CD14-positive monocyte (primary cell): ENCODE data around the gene WDR81. TPM values are rescaled to one million over a fixed set of nuclear protein-coding genes. Genes with fewer than 3 reads are reported as not detected.

Experiments
- DNase-seq, 3 donors: peaks; one replicate each; pipeline ENCODE4 v3.0.0-alpha.2; 2011 to 2022
- H2AFZ ChIP-seq: 2 replicates; pipeline ENCODE4 v1.6.0; 2012; ENCODE audit warnings: mild to moderate bottlenecking, low read depth, low read length, inconsistent platforms; ENCODE audit not compliant: insufficient read depth, poor library complexity, severe bottlenecking
- H3K27ac ChIP-seq, 2 donors: 1 replicate in 1 of 2; 2 replicates in 1 of 2; pipeline ENCODE4 v1.5.1; 2012 to 2013; ENCODE audit warnings: low read length in 2 of 2, control low read depth in 1 of 2, inconsistent platforms in 1 of 2, low read depth in 1 of 2, mild to moderate bottlenecking in 1 of 2
- H3K27me3 ChIP-seq, 2 donors: one replicate each; pipeline versions ENCODE4 v1.6.0 to v1.6.1; 2011 to 2013; ENCODE audit warnings: low read length in 2 of 2; ENCODE audit not compliant: control insufficient read depth in 2 of 2, insufficient read depth in 2 of 2
- H3K36me3 ChIP-seq, 2 donors: replicated peaks in 1 of 2; 1 replicate in 1 of 2; 2 replicates in 1 of 2; pipeline versions ENCODE4 v1.5.1 to v1.6.1; 2012 to 2013; ENCODE audit warnings: low read length in 2 of 2, control low read depth in 1 of 2, inconsistent platforms in 1 of 2, mild to moderate bottlenecking in 1 of 2; ENCODE audit not compliant: insufficient read depth in 2 of 2, control insufficient read depth in 1 of 2
- H3K4me1 ChIP-seq, 2 donors: 1 replicate in 1 of 2; 2 replicates in 1 of 2; pipeline versions ENCODE4 v1.5.1 to v1.6.1; 2012 to 2013; ENCODE audit warnings: low read length in 2 of 2, control low read depth in 1 of 2, inconsistent platforms in 1 of 2, mild to moderate bottlenecking in 1 of 2, moderate library complexity in 1 of 2; ENCODE audit not compliant: insufficient read depth in 2 of 2, control insufficient read depth in 1 of 2
- H3K4me2 ChIP-seq: replicated peaks from 2 replicates; pipeline ENCODE3; 2012; ENCODE audit warnings: low read length, moderate library complexity, mild to moderate bottlenecking; ENCODE audit not compliant: poor library complexity, severe bottlenecking; ENCODE audit errors: extremely low read depth
- H3K4me3 ChIP-seq, 3 experiments: fragments of 200-600 bp in 1 of 3; sonication (generic) in 1 of 3; replicated peaks in 1 of 3; 1 replicate in 2 of 3; 2 replicates in 1 of 3; pipeline ENCODE4 v1.5.1; 2011 to 2013; ENCODE audit warnings: low read length in 3 of 3, mild to moderate bottlenecking in 3 of 3, control low read depth in 2 of 3, low read depth in 2 of 3, inconsistent platforms in 1 of 3, moderate library complexity in 1 of 3
- H3K79me2 ChIP-seq: 2 replicates; pipeline ENCODE4 v1.6.0; 2012; ENCODE audit warnings: mild to moderate bottlenecking, control low read depth, inconsistent platforms, low read length, moderate library complexity; ENCODE audit not compliant: insufficient read depth
- H3K9ac ChIP-seq: 2 replicates; pipeline ENCODE4 v1.6.0; 2017; ENCODE audit warnings: low read length, mild to moderate bottlenecking; ENCODE audit not compliant: insufficient read depth, poor library complexity, severe bottlenecking
- H3K9me3 ChIP-seq, 2 donors: replicated peaks in 1 of 2; 1 replicate in 1 of 2; 2 replicates in 1 of 2; pipeline versions ENCODE4 v1.5.1 to v1.6.1; 2012 to 2013; ENCODE audit warnings: low read length in 2 of 2, control low read depth in 1 of 2; ENCODE audit not compliant: control insufficient read depth in 1 of 2, insufficient read depth in 1 of 2
- H4K20me1 ChIP-seq: 2 replicates; pipeline ENCODE4 v1.6.0; 2012; ENCODE audit warnings: mild to moderate bottlenecking, low read length, control low read depth, moderate library complexity; ENCODE audit not compliant: insufficient read depth
- H3K27ac Mint-ChIP-seq, 7 donors: one replicate each; pipeline ENCODE4 v1.8.0; 2020; ENCODE audit warnings: mild to moderate bottlenecking in 7 of 7, mixed read lengths in 7 of 7, moderate library complexity in 6 of 7, inconsistent platforms in 2 of 7
- H3K27me3 Mint-ChIP-seq, 3 donors: one replicate each; pipeline ENCODE4 v1.8.0; 2021 to 2022; ENCODE audit warnings: low read depth in 3 of 3, mild to moderate bottlenecking in 3 of 3, mixed read lengths in 3 of 3, moderate library complexity in 3 of 3, inconsistent platforms in 1 of 3
- H3K36me3 Mint-ChIP-seq, 2 donors: one replicate each; pipeline ENCODE4 v1.8.0; 2020; ENCODE audit warnings: mixed read lengths in 2 of 2, inconsistent platforms in 1 of 2, mild to moderate bottlenecking in 1 of 2
- H3K4me1 Mint-ChIP-seq: one replicate; pipeline ENCODE4 v1.8.0; 2020; ENCODE audit warnings: mild to moderate bottlenecking, mixed read lengths
- H3K4me3 Mint-ChIP-seq, 2 donors: one replicate each; pipeline ENCODE4 v1.8.0; 2020; ENCODE audit warnings: mild to moderate bottlenecking in 2 of 2, mixed read lengths in 2 of 2, moderate library complexity in 1 of 2
- H3K9me3 Mint-ChIP-seq, 7 donors: one replicate each; pipeline ENCODE4 v1.8.0; 2020 to 2022; ENCODE audit warnings: mixed read lengths in 7 of 7, mild to moderate bottlenecking in 6 of 7, moderate library complexity in 6 of 7, inconsistent platforms in 2 of 7
- CTCF ChIP-seq: fragments of 200-600 bp; IDR thresholded peaks from one replicate; pipeline ENCODE4 v1.8.0; 2022; ENCODE audit warnings: antibody characterized with exemption, mild to moderate bottlenecking
- WGBS: methylation state at CpG from one replicate; pipeline ENCODE4 v1.1.5; 2013; ENCODE audit warnings: missing lambda C conversion rate; ENCODE audit not compliant: insufficient coverage; 5-methylcytosine and 5-hydroxymethylcytosine counted together
- intact Hi-C, 2 donors: fragments of 100-400 bp; cut with micrococcal nuclease; formaldehyde crosslinking; loops; one replicate each; pipeline versions ENCODE4 v1.15.0 to v1.15.1; 2023
- polyA plus RNA-seq, 3 donors: library from polyadenylated mRNA; depleted of rRNA in 1 of 3; unstranded in 2 of 3; stranded (reverse) in 1 of 3; fragments of 300-500 nt in 2 of 3; fragments of >200 nt in 1 of 3; fragmentation: Illumina TruSeq in 2 of 3; gene quantifications; 1 replicate in 2 of 3; 2 replicates in 1 of 3; pipeline ENCODE4 v1.2.3, GENCODE V29; 2012 to 2021

WDR81 gene
- polyA plus RNA-seq, 3 donors = 6.2 to 45.4 (median 8.8) TPM

- Histone ChIP-seq H3K4me1 (peaks cover 33 to 38% of the 10 kb centered on the region in 2 donors), H3K79me2 (peaks cover 34% of the 10 kb centered on the region), H3K27ac (no peak overlapping the region), H2AFZ (no peak overlapping the region), H3K9me3 (no peaks in the 10 kb centered on the region), H3K9ac (peak overlapping the region; percentile 64), H3K27me3 (peaks cover 0 to 29% of the 10 kb centered on the region in 2 donors), H4K20me1 (peaks cover 59% of the 10 kb centered on the region), H3K4me3 (peak overlapping the region in 2 of 3 experiments; percentile 31 to 73), H3K36me3 (peaks cover 19 to 26% of the 10 kb centered on the region in 2 donors), H3K4me2 (peak overlapping the region; percentile 94)
- no peak for DNase-seq
- Mint-ChIP-seq H3K27me3 (peaks cover 29 to 69% (median 38%) of the 10 kb centered on the region in 3 donors), H3K27ac (peak overlapping the region in 1 of 7 donors; percentile 63), H3K4me1 (peaks cover 37% of the 10 kb centered on the region), H3K4me3 (peak overlapping the region; percentile 69 to 89), H3K9me3 (peaks cover 0 to 5% (median 1%) of the 10 kb centered on the region in 7 donors), H3K36me3 (peaks cover 39 to 41% of the 10 kb centered on the region in 2 donors)
- intact Hi-C loops = loop anchor here in 1 of 2 donors (10.0 kb wide), 2 partner anchors 66 to 324 kb away; partner anchors contain the start of genes DPH1, RILP and SCARF1
- TF ChIP-seq CTCF = no peak
- 10% methylated on average over 9 of the region's 14 CpGs for WGBS
Observed at GRCh38 chr17:1710807-1711553, 13.5 kb upstream of the WDR81 start.

- Mint-ChIP-seq H3K4me3 (peak overlapping the region in 1 of 2 donors; percentile 48), H3K27ac (no peak overlapping the region), H3K4me1 (peaks cover 37% of the 10 kb centered on the region), H3K36me3 (peaks cover 39 to 41% of the 10 kb centered on the region in 2 donors), H3K9me3 (peaks cover 0 to 5% (median 1%) of the 10 kb centered on the region in 7 donors), H3K27me3 (peaks cover 26 to 62% (median 30%) of the 10 kb centered on the region in 3 donors)
- intact Hi-C loops = loop anchor here in 1 of 2 donors (10.0 kb wide), 2 partner anchors 67 to 323 kb away; partner anchors contain the start of genes DPH1, RILP and SCARF1
- TF ChIP-seq CTCF = no peak
- peaks cover 34% of the 10 kb centered on the region for H3K79me2 ChIP-seq
- no peak for DNase-seq
- no peaks in the 10 kb centered on the region for H3K9me3 ChIP-seq
- no peak overlapping the region for H3K27ac ChIP-seq
- no peak overlapping the region for H3K9ac ChIP-seq
- H3K4me2 ChIP-seq = no peak overlapping the region
- WGBS = no CpG with 5 or more reads among the region's 4 CpGs
- H4K20me1 ChIP-seq = peaks cover 59% of the 10 kb centered on the region
- H3K27me3 ChIP-seq = peaks cover 0 to 29% of the 10 kb centered on the region in 2 donors
- no peak overlapping the region for H3K4me3 ChIP-seq
- H2AFZ ChIP-seq = no peak overlapping the region
- H3K36me3 ChIP-seq = peaks cover 19 to 26% of the 10 kb centered on the region in 2 donors
- H3K4me1 ChIP-seq = peaks cover 35 to 42% of the 10 kb centered on the region in 2 donors
Observed at GRCh38 chr17:1711804-1712203, 12.7 kb upstream of the WDR81 start.
